GM12878 (cell line): ENCODE data around the gene MUC21. TPM values are rescaled to one million over a fixed set of nuclear protein-coding genes. Genes with fewer than 3 reads are reported as not detected.

Source experiments
- ATAC-seq: fragments of 200-7000 bp; cut with Tn5 transposase; 3 replicates; pipeline ENCODE4 v1.9.1; 2020; ENCODE audit warnings: mild to moderate bottlenecking, moderate library complexity
- BruUV-seq: library from RNA; stranded (reverse); fragments of 400-500 nt; replicated peaks from 2 replicates; lab custom pipeline; 2021; lab: Mats Ljungman, UMichigan
- CTCF ChIA-PET: fragments of 300-600 bp; sonication (Branson Sonifier 250); formaldehyde crosslinking; extraction: SDS; loops from one replicate; lab custom pipeline; 2021; ENCODE audit warnings: inconsistent platforms; lab: Yijun Ruan, JAX
- POLR2A ChIA-PET: fragments of 350-600 bp; formaldehyde crosslinking; extraction: SDS; loops from one replicate; lab custom pipeline; 2021; ENCODE audit warnings: inconsistent platforms; lab: Charles Lee
- RAD21 ChIA-PET: fragments of 300-600 bp; sonication (Branson Sonifier 250); formaldehyde crosslinking; loops from one replicate; lab custom pipeline; 2023; ENCODE audit warnings: antibody characterized with exemption; ENCODE audit not compliant: unreplicated experiment; lab: Charles Lee
- SMC1A ChIA-PET: fragments of 300-600 bp; sonication (Branson Sonifier 250); formaldehyde crosslinking; loops from one replicate; lab custom pipeline; 2023; ENCODE audit not compliant: unreplicated experiment, uncharacterized antibody; lab: Charles Lee
- DNase-seq: peaks from one replicate; pipeline ENCODE4 v3.0.0-alpha.2; 2011; ENCODE audit warnings: low read depth, low spot score
- FAIRE-seq: peaks from 3 replicates; lab custom pipeline; 2011; peaks lifted over from hg19 to GRCh38; lab: Jason Lieb, UNC
- H2AFZ ChIP-seq: 2 replicates; pipeline ENCODE4 v1.6.0; 2011; ENCODE audit warnings: low read depth, low read length, control low read depth; ENCODE audit not compliant: control insufficient read depth
- H3K27ac ChIP-seq: 2 replicates; pipeline ENCODE4 v1.5.1; 2011; ENCODE audit warnings: control low read depth; ENCODE audit not compliant: control insufficient read depth, insufficient read depth
- H3K27me3 ChIP-seq, 2 experiments: replicated peaks in 1 of 2; 2 replicates each; pipeline versions ENCODE4 v1.6.0 to v1.6.1; 2011; ENCODE audit warnings: low read length in 1 of 2; ENCODE audit not compliant: control insufficient read depth in 2 of 2, insufficient read depth in 2 of 2
- H3K36me3 ChIP-seq, 2 experiments: 2 replicates each; pipeline ENCODE4 v1.5.1; 2011; ENCODE audit warnings: low read length in 1 of 2; ENCODE audit not compliant: control insufficient read depth in 2 of 2, insufficient read depth in 2 of 2
- H3K4me1 ChIP-seq: 2 replicates; pipeline ENCODE4 v1.6.1; 2011; ENCODE audit warnings: mild to moderate bottlenecking, low read length, moderate library complexity, mixed read lengths; ENCODE audit not compliant: control insufficient read depth, insufficient read depth
- H3K4me2 ChIP-seq: 2 replicates; pipeline ENCODE4 v1.6.0; 2011; ENCODE audit warnings: control low read depth; ENCODE audit not compliant: control insufficient read depth, insufficient read depth
- H3K4me3 ChIP-seq: fragments of 200-600 bp; sonication (generic); 2 replicates; pipeline ENCODE4 v1.5.1; 2016
- H3K79me2 ChIP-seq: 2 replicates; pipeline ENCODE4 v1.6.0; 2011; ENCODE audit warnings: low read length; ENCODE audit not compliant: control insufficient read depth, insufficient read depth
- H3K9ac ChIP-seq: 2 replicates; pipeline ENCODE4 v1.8.0; 2011; ENCODE audit warnings: low read length, control low read depth, mixed read lengths; ENCODE audit not compliant: control insufficient read depth, insufficient read depth
- H3K9me3 ChIP-seq: replicated peaks from 3 replicates; pipeline ENCODE4 v1.5.1; 2011; ENCODE audit warnings: mild to moderate bottlenecking, low read length; ENCODE audit not compliant: control insufficient read depth, insufficient read depth
- H4K20me1 ChIP-seq: 2 replicates; pipeline ENCODE4 v1.6.0; 2011; ENCODE audit not compliant: control insufficient read depth, insufficient read depth
- ASH2L ChIP-seq: fragments of 300-600, 200-600 bp; sonication (generic); IDR thresholded peaks from 2 replicates; pipeline ENCODE4 v1.6.1; 2017; ENCODE audit warnings: low read depth, mild to moderate bottlenecking, borderline replicate concordance
- BACH1 ChIP-seq: fragments of 450-650 bp; IDR thresholded peaks from 2 replicates; pipeline ENCODE4 v1.6.1; 2017; ENCODE audit warnings: mild to moderate bottlenecking, borderline replicate concordance
- FOXM1 ChIP-seq: IDR thresholded peaks from 2 replicates; pipeline ENCODE4 v1.6.1; 2012; ENCODE audit warnings: low read depth, mild to moderate bottlenecking, inconsistent platforms, low read length, moderate library complexity
- KDM1A ChIP-seq: fragments of 200-600 bp; sonication (generic); IDR thresholded peaks from 2 replicates; pipeline ENCODE4 v1.6.1; 2016; ENCODE audit warnings: borderline replicate concordance
- MTA2 ChIP-seq: fragments of 450-650 bp; IDR thresholded peaks from 2 replicates; pipeline ENCODE4 v1.6.1; 2016; ENCODE audit warnings: low read depth, mild to moderate bottlenecking, moderate library complexity
- NFYA ChIP-seq: IDR thresholded peaks from 2 replicates; pipeline ENCODE4 v1.6.1; 2011; ENCODE audit warnings: low read depth, mild to moderate bottlenecking, low read length, improper control_type of control experiment, borderline replicate concordance
- SMC3 ChIP-seq: IDR thresholded peaks from 2 replicates; pipeline ENCODE4 v1.6.1; 2011; ENCODE audit warnings: low read length, improper control_type of control experiment, borderline replicate concordance
- WGBS: methylation state at CpG from one replicate; pipeline ENCODE4 v1.1.6; 2016; ENCODE audit warnings: low lambda C conversion rate; ENCODE audit not compliant: insufficient replicate concordance, insufficient coverage; ENCODE audit errors: missing lambda C conversion rate; 5-methylcytosine and 5-hydroxymethylcytosine counted together
- in situ Hi-C: fragments of 300-500 bp; cut with MboI; formaldehyde crosslinking; loops from 9 replicates; pipeline ENCODE4 v1.14.3; 2018; ENCODE audit warnings: mixed read lengths
- intact Hi-C: fragments of 100-400 bp; cut with micrococcal nuclease; formaldehyde crosslinking; loops from one replicate; pipeline ENCODE4 v1.14.2; 2022; ENCODE audit not compliant: unreplicated experiment
- polyA plus RNA-seq, 11 experiments: library from polyadenylated mRNA; depleted of rRNA in 4 of 11; unstranded in 6 of 11; stranded (reverse) in 5 of 11; fragments of >200 nt; fragmentation: Nextera tagmentation in 4 of 11; fragmentation: Illumina TruSeq in 1 of 11; extraction: Ambion mirVana in 4 of 11; extraction: Trizol in 1 of 11; gene quantifications; 1 replicate in 1 of 11; 2 replicates in 10 of 11; pipeline versions ENCODE4 v1.2.1 to v1.2.3, GENCODE V29; 2011 to 2016; ENCODE audit warnings: inconsistent platforms in 2 of 11, missing spikeins in 2 of 11, low read depth in 1 of 11
- total RNA-seq, 4 experiments: library from RNA; depleted of rRNA in 3 of 4; stranded (reverse); fragments of >200 nt in 3 of 4; fragmentation: Illumina TruSeq in 1 of 4; extraction: Trizol in 1 of 4; gene quantifications; 2 replicates each; pipeline versions ENCODE4 v1.2.1 to v1.2.3, GENCODE V29; 2013 to 2021
- TF ChIP-seq, protein P1 (sequence below): fragments of 450-650 bp; IDR thresholded peaks from 2 replicates; pipeline ENCODE4 v1.6.1; 2018; ENCODE audit warnings: mild to moderate bottlenecking, low read depth, moderate library complexity; ENCODE audit not compliant: partially characterized antibody

Gene MUC21
- total and polyA plus RNA-seq, 10 of the 15 experiments (the other 5 are each of a cell fraction or from before 2014, with no cell fraction given) = 0.02 TPM; not detected in 9

DNA sequence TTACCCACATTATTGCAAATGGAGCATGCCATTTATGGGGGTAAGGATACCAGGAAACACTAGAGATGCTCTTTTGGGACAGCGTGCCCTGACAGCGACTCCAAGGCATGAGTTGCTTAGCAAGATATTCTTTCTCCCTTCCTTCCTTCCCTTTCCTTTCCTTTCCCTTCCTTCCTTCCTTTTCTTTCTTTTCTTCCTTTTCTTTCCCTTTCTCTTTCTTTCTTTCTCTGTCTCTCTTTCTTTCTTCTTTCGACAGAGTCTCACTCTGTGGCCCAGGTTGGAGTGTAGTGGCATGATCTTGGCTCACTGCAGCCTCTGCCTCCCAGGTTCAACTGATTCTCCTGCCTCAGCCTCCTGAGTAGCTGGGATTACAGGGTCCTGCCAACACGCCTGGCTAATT, 39.5 kb upstream of the MUC21 start:
- Histone ChIP-seq H3K4me3 (no peak overlapping the region), H3K36me3 (no peaks in the 10 kb centered on the region), H3K4me2 (no peak overlapping the region), H3K79me2 (no peaks in the 10 kb centered on the region), H3K9ac (no peak overlapping the region), H3K27ac (no peak overlapping the region), H3K9me3 (no peaks in the 10 kb centered on the region; the same call in 2 of the 3 replicates), H4K20me1 (no peaks in the 10 kb centered on the region; the same call in 1 of the 2 replicates), H3K27me3 (peaks cover 0 to 3% of the 10 kb centered on the region in 2 experiments; a peak in 3 of 4 replicates), H2AFZ (no peak overlapping the region), H3K4me1 (no peaks in the 10 kb centered on the region)
- FAIRE-seq (no peak), ATAC-seq (no peak), DNase-seq (no peak)
- TF ChIP-seq FOXM1 = no peak
- TF ChIP-seq MTA2 = no peak
- TF ChIP-seq BACH1 = no peak
- TF ChIP-seq SMC3 = no peak
- no peak for TF ChIP-seq ASH2L
- no peak for TF ChIP-seq NFYA
- TF ChIP-seq, protein P1, sequence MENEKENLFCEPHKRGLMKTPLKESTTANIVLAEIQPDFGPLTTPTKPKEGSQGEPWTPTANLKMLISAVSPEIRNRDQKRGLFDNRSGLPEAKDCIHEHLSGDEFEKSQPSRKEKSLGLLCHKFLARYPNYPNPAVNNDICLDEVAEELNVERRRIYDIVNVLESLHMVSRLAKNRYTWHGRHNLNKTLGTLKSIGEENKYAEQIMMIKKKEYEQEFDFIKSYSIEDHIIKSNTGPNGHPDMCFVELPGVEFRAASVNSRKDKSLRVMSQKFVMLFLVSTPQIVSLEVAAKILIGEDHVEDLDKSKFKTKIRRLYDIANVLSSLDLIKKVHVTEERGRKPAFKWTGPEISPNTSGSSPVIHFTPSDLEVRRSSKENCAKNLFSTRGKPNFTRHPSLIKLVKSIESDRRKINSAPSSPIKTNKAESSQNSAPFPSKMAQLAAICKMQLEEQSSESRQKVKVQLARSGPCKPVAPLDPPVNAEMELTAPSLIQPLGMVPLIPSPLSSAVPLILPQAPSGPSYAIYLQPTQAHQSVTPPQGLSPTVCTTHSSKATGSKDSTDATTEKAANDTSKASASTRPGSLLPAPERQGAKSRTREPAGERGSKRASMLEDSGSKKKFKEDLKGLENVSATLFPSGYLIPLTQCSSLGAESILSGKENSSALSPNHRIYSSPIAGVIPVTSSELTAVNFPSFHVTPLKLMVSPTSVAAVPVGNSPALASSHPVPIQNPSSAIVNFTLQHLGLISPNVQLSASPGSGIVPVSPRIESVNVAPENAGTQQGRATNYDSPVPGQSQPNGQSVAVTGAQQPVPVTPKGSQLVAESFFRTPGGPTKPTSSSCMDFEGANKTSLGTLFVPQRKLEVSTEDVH = no peak
- TF ChIP-seq KDM1A = no peak
- intact Hi-C loops (no loop called here), in situ Hi-C loops (no loop called here)
- no TSS peak for BruUV-seq
- RAD21 ChIA-PET = no interaction called here
- WGBS = 49% methylated on average over 4 of the region's 4 CpGs
- CTCF ChIA-PET = no interaction called here
- POLR2A ChIA-PET = no interaction called here
- SMC1A ChIA-PET = no interaction called here
